Thymus (tissue), 11 donors: ENCODE results near the gene SOX8. TPM values are rescaled to one million over a fixed set of nuclear protein-coding genes. Genes with fewer than 3 reads are reported as not detected.

Source experiments
- DNase-seq, 9 donors: peaks; one replicate each; pipeline ENCODE4 v3.0.0-alpha.2; 2013; ENCODE audit warnings: low spot score in 9 of 9, low read depth in 6 of 9, missing footprints in 1 of 9
- H3K27ac ChIP-seq, 2 donors: one replicate each; pipeline ENCODE4 v1.5.1; 2013; ENCODE audit warnings: control low read depth in 1 of 2, low read depth in 1 of 2, low read length in 1 of 2, mild to moderate bottlenecking in 1 of 2, moderate library complexity in 1 of 2
- H3K27me3 ChIP-seq, 2 donors: one replicate each; pipeline ENCODE4 v1.5.1; 2013; ENCODE audit warnings: low read length in 1 of 2; ENCODE audit not compliant: control insufficient read depth in 2 of 2, insufficient read depth in 1 of 2
- H3K36me3 ChIP-seq, 2 donors: one replicate each; pipeline ENCODE4 v1.5.1; 2013; ENCODE audit warnings: low read length in 1 of 2, mild to moderate bottlenecking in 1 of 2, moderate library complexity in 1 of 2; ENCODE audit not compliant: control insufficient read depth in 2 of 2, insufficient read depth in 2 of 2
- H3K4me1 ChIP-seq, 2 donors: one replicate each; pipeline ENCODE4 v1.5.1; 2013; ENCODE audit warnings: low read length in 2 of 2; ENCODE audit not compliant: control insufficient read depth in 2 of 2, insufficient read depth in 2 of 2
- H3K4me3 ChIP-seq, 2 donors: one replicate each; pipeline ENCODE4 v1.5.1; 2013; ENCODE audit warnings: low read length in 2 of 2, control low read depth in 1 of 2, mild to moderate bottlenecking in 1 of 2
- H3K9me3 ChIP-seq, 2 donors: one replicate each; pipeline ENCODE4 v1.5.1; 2013; ENCODE audit warnings: low read length in 1 of 2, mild to moderate bottlenecking in 1 of 2; ENCODE audit not compliant: control insufficient read depth in 2 of 2, insufficient read depth in 1 of 2
- WGBS: extraction: QIAGEN DNeasy Blood & Tissue Kit; methylation state at CpG from one replicate; pipeline ENCODE4 v1.1.7; 2013; 5-methylcytosine and 5-hydroxymethylcytosine counted together
- polyA plus RNA-seq: library from polyadenylated mRNA; stranded (reverse); fragments of 200-250 nt; gene quantifications from one replicate; pipeline ENCODE4 v1.2.3, GENCODE V29; 2013
- total RNA-seq: library from RNA; stranded (reverse); fragments of 120-200 nt; gene quantifications from one replicate; pipeline ENCODE4 v1.2.4, GENCODE V29; 2013
- donor health status: healthy.

The SOX8 gene
- total and polyA plus RNA-seq, 2 donors, result 1.3 to 2.1 TPM

- H3K9me3 ChIP-seq, result no peaks in the 10 kb centered on the region
- no peaks in the 10 kb centered on the region for H3K36me3 ChIP-seq
- H3K27ac ChIP-seq, result no peak overlapping the region
- 26% methylated on average over 76 of the region's 76 CpGs for WGBS
- peaks cover 51 to 82% of the 10 kb centered on the region in 2 donors for H3K27me3 ChIP-seq
- peak overlapping the region in 1 of 2 donors; percentile 57 for H3K4me3 ChIP-seq
- peaks cover 0 to 2% of the 10 kb centered on the region in 2 donors for H3K4me1 ChIP-seq
- DNase-seq, result no peak
Measured at GRCh38 chr16:982145-983043, 824 bp downstream of the SOX8 start.

- Histone ChIP-seq H3K27me3 (peaks cover 51 to 80% of the 10 kb centered on the region in 2 donors), H3K9me3 (no peaks in the 10 kb centered on the region), H3K4me3 (no peak overlapping the region), H3K36me3 (no peaks in the 10 kb centered on the region), H3K4me1 (peaks cover 0 to 2% of the 10 kb centered on the region in 2 donors), H3K27ac (no peak overlapping the region)
- 88% methylated on average over 59 of the region's 59 CpGs for WGBS
- no peak for DNase-seq
Measured at GRCh38 chr16:983044-984030, 1.8 kb downstream of the SOX8 start.

GRCh38 chr16:984121-984694, 2.6 kb downstream of the SOX8 start:
- Histone ChIP-seq H3K27me3 (peaks cover 42 to 77% of the 10 kb centered on the region in 2 donors), H3K36me3 (no peaks in the 10 kb centered on the region), H3K27ac (no peak overlapping the region), H3K4me3 (no peak overlapping the region), H3K9me3 (no peaks in the 10 kb centered on the region), H3K4me1 (peaks cover 0 to 2% of the 10 kb centered on the region in 2 donors)
- WGBS, result 95% methylated on average over 22 of the region's 22 CpGs
- DNase-seq, result no peak

DNA sequence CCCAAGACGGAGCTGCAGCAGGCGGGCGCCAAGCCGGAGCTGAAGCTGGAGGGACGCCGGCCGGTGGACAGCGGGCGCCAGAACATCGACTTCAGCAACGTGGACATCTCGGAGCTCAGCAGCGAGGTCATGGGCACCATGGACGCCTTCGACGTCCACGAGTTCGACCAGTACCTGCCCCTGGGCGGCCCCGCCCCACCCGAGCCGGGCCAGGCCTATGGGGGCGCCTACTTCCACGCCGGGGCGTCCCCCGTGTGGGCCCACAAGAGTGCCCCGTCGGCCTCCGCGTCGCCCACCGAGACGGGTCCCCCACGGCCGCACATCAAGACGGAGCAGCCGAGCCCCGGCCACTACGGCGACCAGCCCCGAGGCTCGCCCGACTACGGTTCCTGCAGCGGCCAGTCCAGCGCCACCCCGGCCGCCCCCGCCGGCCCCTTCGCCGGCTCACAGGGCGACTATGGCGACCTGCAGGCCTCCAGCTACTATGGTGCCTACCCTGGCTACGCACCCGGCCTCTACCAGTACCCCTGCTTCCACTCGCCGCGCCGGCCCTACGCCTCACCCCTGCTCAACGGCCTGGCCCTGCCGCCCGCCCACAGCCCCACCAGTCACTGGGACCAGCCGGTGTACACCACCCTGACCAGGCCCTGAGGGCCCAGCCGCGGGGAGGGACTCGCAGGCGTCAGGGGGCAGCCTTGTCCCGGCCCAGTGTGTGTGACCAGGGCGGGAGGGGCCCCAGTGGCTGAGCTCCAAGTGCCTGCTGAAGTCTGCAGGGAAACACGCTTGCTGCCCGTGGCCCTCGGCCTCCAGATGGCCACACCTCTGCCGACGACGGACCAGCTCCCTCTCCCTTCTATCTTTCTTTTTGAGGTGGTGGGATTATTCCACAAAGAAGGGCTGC, 3.4 kb downstream of the SOX8 start:
- no peak for DNase-seq
- Histone ChIP-seq H3K4me1 (peaks cover 0 to 1% of the 10 kb centered on the region in 2 donors), H3K36me3 (no peaks in the 10 kb centered on the region), H3K4me3 (no peak overlapping the region), H3K9me3 (no peaks in the 10 kb centered on the region), H3K27me3 (peaks cover 34 to 76% of the 10 kb centered on the region in 2 donors), H3K27ac (no peak overlapping the region)
- WGBS, result 97% methylated on average over 78 of the region's 78 CpGs

DNA sequence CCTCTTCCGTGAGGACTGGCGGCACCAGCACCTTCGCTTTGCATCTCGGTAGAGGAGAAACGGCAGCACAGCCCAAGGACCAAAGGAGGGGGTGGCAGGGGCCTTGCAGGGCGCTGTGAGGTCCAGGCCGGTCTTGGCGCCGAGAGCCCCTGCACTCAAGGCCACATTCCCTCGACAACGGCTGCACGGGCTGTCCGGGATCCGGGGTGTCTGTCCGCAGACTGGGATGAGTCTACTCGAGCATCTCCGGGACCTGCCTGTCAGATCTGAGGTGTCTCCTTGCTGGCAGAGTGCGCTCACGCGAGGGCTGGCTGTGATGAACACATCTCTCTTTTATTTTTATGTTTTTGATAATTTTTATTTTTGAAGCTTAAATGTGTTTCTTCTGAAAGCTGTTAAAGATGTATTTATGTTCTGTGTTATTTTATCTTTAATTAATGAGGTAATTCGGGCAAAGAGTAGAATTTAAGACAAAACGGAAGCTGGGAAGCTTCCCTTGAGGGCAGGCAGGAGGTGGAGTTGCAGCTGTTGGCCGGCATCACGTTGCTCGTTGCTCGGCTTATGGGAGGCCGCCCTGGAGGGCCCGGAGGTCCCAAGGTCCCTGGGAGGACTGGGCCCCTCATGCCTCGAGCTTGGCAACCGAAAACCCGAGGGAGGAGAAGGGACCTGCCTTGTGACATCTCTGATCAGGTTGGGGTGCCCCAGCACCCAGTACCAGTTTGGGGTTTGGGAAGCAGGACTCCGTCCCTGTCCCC, 4.3 kb downstream of the SOX8 start:
- Histone ChIP-seq H3K27ac (no peak overlapping the region), H3K4me3 (no peak overlapping the region), H3K9me3 (no peaks in the 10 kb centered on the region), H3K4me1 (no peaks in the 10 kb centered on the region), H3K36me3 (no peaks in the 10 kb centered on the region), H3K27me3 (peaks cover 26 to 68% of the 10 kb centered on the region in 2 donors)
- no peak for DNase-seq
- WGBS, result 93% methylated on average over 32 of the region's 32 CpGs

DNA sequence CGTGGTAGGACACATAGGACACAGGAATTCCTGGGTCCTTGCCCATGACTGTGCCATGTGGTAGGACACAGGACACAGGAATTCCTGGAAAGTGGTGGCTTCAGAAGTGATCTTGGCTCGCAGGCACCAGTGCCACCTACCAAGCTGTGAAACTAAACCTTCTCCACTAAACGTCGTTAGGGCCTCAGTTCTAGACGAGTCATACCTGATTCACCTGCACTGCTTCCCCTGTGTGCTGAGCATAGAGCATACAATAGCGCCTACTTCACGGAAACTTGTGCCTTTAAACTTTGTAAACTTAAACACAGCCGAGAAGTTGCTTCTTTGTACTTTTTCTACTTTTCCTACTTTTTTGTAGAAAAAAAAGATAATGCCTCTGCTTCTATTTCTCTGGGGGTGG, 4.8 kb downstream of the SOX8 start:
- Histone ChIP-seq H3K9me3 (no peaks in the 10 kb centered on the region), H3K4me1 (no peaks in the 10 kb centered on the region), H3K27ac (no peak overlapping the region), H3K4me3 (no peak overlapping the region), H3K27me3 (peaks cover 23 to 63% of the 10 kb centered on the region in 2 donors), H3K36me3 (no peaks in the 10 kb centered on the region)
- 89% methylated on average over 8 of the region's 8 CpGs for WGBS
- no peak for DNase-seq

- Histone ChIP-seq H3K27me3 (peaks cover 19 to 59% of the 10 kb centered on the region in 2 donors), H3K4me3 (no peak overlapping the region), H3K27ac (no peak overlapping the region), H3K4me1 (no peaks in the 10 kb centered on the region), H3K36me3 (no peaks in the 10 kb centered on the region), H3K9me3 (no peaks in the 10 kb centered on the region)
- DNase-seq, result no peak
- 95% methylated on average over 44 of the region's 44 CpGs for WGBS
Measured at GRCh38 chr16:986925-987582, 5.5 kb downstream of the SOX8 start.
